ENCODE measurements around the gene IL4I1. TPM values are rescaled to one million over a fixed set of nuclear protein-coding genes. Genes with fewer than 3 reads are reported as not detected.

Gene IL4I1
- polyA plus RNA-seq, 1 donor (not counting 4 experiments of a cell fraction or from before 2014, with no cell fraction given), result 0.13 TPM

DNA sequence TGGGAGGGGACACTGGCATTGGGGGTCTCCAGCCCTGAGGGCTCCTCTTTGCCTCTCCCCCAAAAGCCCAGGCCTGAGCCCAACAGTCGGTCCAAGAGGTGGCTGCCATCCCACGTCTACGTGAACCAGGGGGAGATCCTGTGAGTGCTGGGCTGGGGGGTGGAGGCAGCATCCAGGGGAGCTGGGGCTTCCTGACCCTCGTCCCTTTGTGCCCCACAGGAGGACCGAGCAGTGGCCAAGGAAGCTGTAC lies 38.9 kb downstream of the IL4I1 start:
- no peak overlapping the region for H3K4me3 ChIP-seq (ENCODE audit: control insufficient read depth in 2 of 3, extremely low read depth in 1 of 3, insufficient read depth in 2 of 3, low read depth in 1 of 3, low read length in 3 of 3)
- H4K20me1 ChIP-seq (ENCODE audit: control insufficient read depth, extremely low read depth, insufficient read depth, low read length), result peaks cover 7% of the 10 kb centered on the region
- H3K27ac ChIP-seq (ENCODE audit: control insufficient read depth, insufficient read depth, low read length), result no peak overlapping the region
- no peaks in the 10 kb centered on the region for H3K9me1 ChIP-seq (ENCODE audit: control insufficient read depth, extremely low read depth, insufficient read depth, low read length)
- no peak overlapping the region for H3K4me2 ChIP-seq (ENCODE audit: control insufficient read depth, extremely low read depth, insufficient read depth, low read depth, low read length)
- peaks cover 8% of the 10 kb centered on the region for H3K4me1 ChIP-seq (ENCODE audit: control insufficient read depth, extremely low read depth, insufficient read depth, low read length)
- no peak overlapping the region for H2AFZ ChIP-seq (ENCODE audit: control insufficient read depth, low read length)
- no peak overlapping the region for H3K9ac ChIP-seq (ENCODE audit: control insufficient read depth, extremely low read depth, insufficient read depth, low read length)
- DNase-seq (ENCODE audit: low read depth, low spot score) (no peak), FAIRE-seq (no peak)
- no peaks in the 10 kb centered on the region for H3K9me3 ChIP-seq (ENCODE audit: control insufficient read depth, low read depth, low read length)
- dilution Hi-C loops (cut with MboI; ENCODE audit: extremely low pct_ligation_motif_present, low sequenced_read_pairs), result no loop called here
- H3K79me2 ChIP-seq (ENCODE audit: control insufficient read depth, insufficient read depth, low read length), result peaks cover 14% of the 10 kb centered on the region
- H3K36me3 ChIP-seq (ENCODE audit: control insufficient read depth in 2 of 2, extremely low read depth in 1 of 2, insufficient read depth in 2 of 2, low read length in 2 of 2), result peaks cover 22 to 37% of the 10 kb centered on the region in 2 experiments
- no peaks in the 10 kb centered on the region for H3K27me3 ChIP-seq (ENCODE audit: control insufficient read depth, extremely low read depth, insufficient read depth, low read length)
- TF ChIP-seq, protein P1, sequence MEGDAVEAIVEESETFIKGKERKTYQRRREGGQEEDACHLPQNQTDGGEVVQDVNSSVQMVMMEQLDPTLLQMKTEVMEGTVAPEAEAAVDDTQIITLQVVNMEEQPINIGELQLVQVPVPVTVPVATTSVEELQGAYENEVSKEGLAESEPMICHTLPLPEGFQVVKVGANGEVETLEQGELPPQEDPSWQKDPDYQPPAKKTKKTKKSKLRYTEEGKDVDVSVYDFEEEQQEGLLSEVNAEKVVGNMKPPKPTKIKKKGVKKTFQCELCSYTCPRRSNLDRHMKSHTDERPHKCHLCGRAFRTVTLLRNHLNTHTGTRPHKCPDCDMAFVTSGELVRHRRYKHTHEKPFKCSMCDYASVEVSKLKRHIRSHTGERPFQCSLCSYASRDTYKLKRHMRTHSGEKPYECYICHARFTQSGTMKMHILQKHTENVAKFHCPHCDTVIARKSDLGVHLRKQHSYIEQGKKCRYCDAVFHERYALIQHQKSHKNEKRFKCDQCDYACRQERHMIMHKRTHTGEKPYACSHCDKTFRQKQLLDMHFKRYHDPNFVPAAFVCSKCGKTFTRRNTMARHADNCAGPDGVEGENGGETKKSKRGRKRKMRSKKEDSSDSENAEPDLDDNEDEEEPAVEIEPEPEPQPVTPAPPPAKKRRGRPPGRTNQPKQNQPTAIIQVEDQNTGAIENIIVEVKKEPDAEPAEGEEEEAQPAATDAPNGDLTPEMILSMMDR (optimal IDR thresholded peaks at IDR 0.05 in 1 of 3, IDR thresholded peaks at IDR 0.05 in 1 of 3, conservative IDR thresholded peaks at IDR 0.05 in 1 of 3; ENCODE audit: extremely low read depth in 1 of 3, insufficient read depth in 2 of 3, low read length in 3 of 3), result no peak
- no peak for TF ChIP-seq EZH2 (IDR thresholded peaks at IDR 0.05; ENCODE audit: low read length)

DNA sequence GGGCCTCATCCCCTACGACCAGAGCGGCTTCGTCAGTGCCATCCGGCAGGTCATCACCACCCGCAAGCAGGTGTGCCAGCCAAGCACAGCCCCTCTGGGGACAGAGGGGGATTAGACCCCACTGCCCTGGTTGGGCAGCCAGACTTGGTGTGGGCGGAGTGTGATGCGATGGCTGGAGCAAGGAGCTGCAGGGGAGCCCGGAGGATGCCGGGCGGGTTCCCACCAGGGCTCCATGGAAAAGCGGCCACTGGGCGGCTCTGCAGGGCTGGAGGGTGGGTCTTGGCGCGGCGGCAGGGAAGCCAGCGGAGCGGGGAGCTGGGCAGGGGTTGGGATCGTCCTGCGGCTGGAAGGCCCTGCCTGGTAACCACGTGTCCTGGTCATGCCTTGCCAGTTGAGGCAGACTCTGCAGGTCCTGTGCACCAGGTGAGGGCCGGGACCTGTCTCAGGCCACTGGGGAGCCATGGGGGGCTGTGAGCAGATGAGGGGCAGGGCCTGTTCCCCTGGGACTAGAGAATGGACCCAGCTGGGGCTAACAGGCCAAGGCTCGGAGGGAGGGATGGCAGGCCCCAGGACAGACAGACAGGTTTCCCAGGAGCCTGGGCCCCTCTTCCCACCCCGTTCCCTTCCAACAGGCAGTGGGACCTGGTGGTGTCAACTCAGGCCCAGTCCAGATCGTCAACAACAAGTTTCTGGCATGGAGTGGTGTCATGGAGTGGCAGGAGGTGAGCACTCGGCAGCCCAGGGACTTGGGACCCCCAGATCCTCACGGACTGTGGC lies 39.4 kb downstream of the IL4I1 start:
- FAIRE-seq, result no peak
- no peaks in the 10 kb centered on the region for H3K9me3 ChIP-seq (ENCODE audit: control insufficient read depth, low read depth, low read length)
- no peaks in the 10 kb centered on the region for H3K27me3 ChIP-seq (ENCODE audit: control insufficient read depth, extremely low read depth, insufficient read depth, low read length)
- H3K4me3 ChIP-seq (ENCODE audit: control insufficient read depth in 2 of 3, extremely low read depth in 1 of 3, insufficient read depth in 2 of 3, low read depth in 1 of 3, low read length in 3 of 3), result no peak overlapping the region
- H3K27ac ChIP-seq (ENCODE audit: control insufficient read depth, insufficient read depth, low read length), result no peak overlapping the region
- H4K20me1 ChIP-seq (ENCODE audit: control insufficient read depth, extremely low read depth, insufficient read depth, low read length), result peaks cover 7% of the 10 kb centered on the region
- no peak overlapping the region for H3K4me2 ChIP-seq (ENCODE audit: control insufficient read depth, extremely low read depth, insufficient read depth, low read depth, low read length)
- H3K4me1 ChIP-seq (ENCODE audit: control insufficient read depth, extremely low read depth, insufficient read depth, low read length), result peaks cover 13% of the 10 kb centered on the region
- H3K36me3 ChIP-seq (ENCODE audit: control insufficient read depth in 2 of 2, extremely low read depth in 1 of 2, insufficient read depth in 2 of 2, low read length in 2 of 2), result peaks cover 22 to 37% of the 10 kb centered on the region in 2 experiments
- dilution Hi-C loops (cut with MboI; ENCODE audit: extremely low pct_ligation_motif_present, low sequenced_read_pairs), result no loop called here
- no peak for DNase-seq (ENCODE audit: low read depth, low spot score)
- H3K9me1 ChIP-seq (ENCODE audit: control insufficient read depth, extremely low read depth, insufficient read depth, low read length), result no peaks in the 10 kb centered on the region
- H3K79me2 ChIP-seq (ENCODE audit: control insufficient read depth, insufficient read depth, low read length), result peaks cover 19% of the 10 kb centered on the region
- TF ChIP-seq EZH2 (IDR thresholded peaks at IDR 0.05; ENCODE audit: low read length), result no peak
- TF ChIP-seq, protein P1 (optimal IDR thresholded peaks at IDR 0.05 in 1 of 3, IDR thresholded peaks at IDR 0.05 in 1 of 3, conservative IDR thresholded peaks at IDR 0.05 in 1 of 3; ENCODE audit: extremely low read depth in 1 of 3, insufficient read depth in 2 of 3, low read length in 3 of 3), result no peak
- no peak overlapping the region for H2AFZ ChIP-seq (ENCODE audit: control insufficient read depth, low read length)
- no peak overlapping the region for H3K9ac ChIP-seq (ENCODE audit: control insufficient read depth, extremely low read depth, insufficient read depth, low read length)

Data from keratinocyte (primary cell).